GM13976 (cell line): Measurements from ENCODE around the gene CCDC174.

Source experiments
- DNase-seq: peaks from one replicate; pipeline ENCODE4 v3.0.0; 2012; ENCODE audit warnings: low spot score
- in situ Hi-C: fragments of 300-500 bp; cut with MboI; formaldehyde crosslinking; loops from one replicate; pipeline ENCODE4 v1.12.0; 2022; ENCODE audit warnings: low sequenced_read_pairs, mixed read lengths, inconsistent platforms; ENCODE audit not compliant: unreplicated experiment
- TF ChIP-seq, protein P1 (sequence below): IDR thresholded peaks from 2 replicates; pipeline ENCODE4 v1.5.1; 2012; ENCODE audit warnings: borderline replicate concordance, mild to moderate bottlenecking; ENCODE audit not compliant: insufficient read depth; ENCODE audit errors: extremely low read depth, missing control alignments, control extremely low read depth

CCDC174 gene

DNA sequence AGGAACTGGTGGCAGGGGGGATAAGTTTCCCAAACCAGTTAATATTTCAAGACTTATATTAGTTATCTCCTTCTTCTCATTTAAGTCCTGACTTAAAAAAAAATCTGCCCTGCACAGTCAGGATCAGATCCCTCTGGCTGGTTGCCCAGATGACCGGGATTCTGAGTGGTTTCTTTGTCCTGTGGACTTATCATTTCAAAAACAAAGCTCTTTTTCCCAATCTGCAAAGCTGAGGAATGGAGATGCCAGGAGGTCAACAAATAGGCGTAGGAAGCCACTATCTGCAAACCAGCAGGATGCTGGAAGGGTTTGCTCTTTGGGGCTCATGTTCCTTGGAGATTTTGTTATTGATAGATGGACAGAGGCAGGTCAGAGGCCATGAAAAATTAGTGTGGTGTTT is 29.2 kb downstream of the CCDC174 start:
- TF ChIP-seq, protein P1, sequence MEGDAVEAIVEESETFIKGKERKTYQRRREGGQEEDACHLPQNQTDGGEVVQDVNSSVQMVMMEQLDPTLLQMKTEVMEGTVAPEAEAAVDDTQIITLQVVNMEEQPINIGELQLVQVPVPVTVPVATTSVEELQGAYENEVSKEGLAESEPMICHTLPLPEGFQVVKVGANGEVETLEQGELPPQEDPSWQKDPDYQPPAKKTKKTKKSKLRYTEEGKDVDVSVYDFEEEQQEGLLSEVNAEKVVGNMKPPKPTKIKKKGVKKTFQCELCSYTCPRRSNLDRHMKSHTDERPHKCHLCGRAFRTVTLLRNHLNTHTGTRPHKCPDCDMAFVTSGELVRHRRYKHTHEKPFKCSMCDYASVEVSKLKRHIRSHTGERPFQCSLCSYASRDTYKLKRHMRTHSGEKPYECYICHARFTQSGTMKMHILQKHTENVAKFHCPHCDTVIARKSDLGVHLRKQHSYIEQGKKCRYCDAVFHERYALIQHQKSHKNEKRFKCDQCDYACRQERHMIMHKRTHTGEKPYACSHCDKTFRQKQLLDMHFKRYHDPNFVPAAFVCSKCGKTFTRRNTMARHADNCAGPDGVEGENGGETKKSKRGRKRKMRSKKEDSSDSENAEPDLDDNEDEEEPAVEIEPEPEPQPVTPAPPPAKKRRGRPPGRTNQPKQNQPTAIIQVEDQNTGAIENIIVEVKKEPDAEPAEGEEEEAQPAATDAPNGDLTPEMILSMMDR = no peak
- no peak for DNase-seq
- in situ Hi-C loops = no loop called here

DNA sequence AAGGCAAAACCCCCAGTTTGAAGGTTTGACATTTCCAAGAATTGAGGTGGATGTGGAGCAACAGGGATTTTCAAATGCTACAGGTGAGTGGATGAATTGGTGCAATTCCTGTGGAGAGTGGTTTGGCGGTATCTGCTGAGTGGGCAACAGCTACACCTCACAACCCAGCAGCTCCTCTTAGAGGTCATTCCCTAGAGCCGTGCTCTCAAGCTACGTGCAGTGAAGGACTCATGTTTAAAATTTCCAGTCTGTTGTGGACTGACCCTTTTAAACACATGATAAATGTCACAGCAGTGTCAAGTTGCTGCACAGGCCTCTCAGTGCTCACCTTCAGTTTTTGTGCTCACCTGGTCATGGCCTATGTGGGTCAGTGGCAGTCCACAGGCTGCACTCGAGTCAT is 32.9 kb downstream of the CCDC174 start:
- TF ChIP-seq, protein P1 = no peak
- no peak for DNase-seq

DNA sequence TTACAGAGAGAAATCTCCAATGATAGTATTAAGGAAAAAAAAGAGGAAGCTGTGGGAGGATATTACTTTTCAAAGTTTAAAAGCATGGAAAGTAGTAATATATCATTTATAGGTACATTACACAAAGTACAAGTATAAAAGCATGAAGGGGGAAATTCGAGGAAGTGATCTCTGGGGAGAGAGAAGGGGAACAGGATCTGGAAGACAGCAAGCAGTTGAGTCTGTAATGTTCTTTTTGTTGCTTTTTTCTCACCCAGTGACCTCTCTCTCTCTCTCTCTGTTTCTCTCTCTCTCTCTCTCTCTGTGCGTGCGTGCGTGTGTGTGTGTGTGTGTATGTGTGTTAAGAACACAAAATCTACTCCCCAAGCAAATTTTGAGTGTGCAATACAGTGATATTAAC is 33.6 kb downstream of the CCDC174 start:
- TF ChIP-seq, protein P1 = no peak
- in situ Hi-C loops = no loop called here
- DNase-seq = no peak

More for the DNA sequence above, 32.9 kb downstream of the CCDC174 start:
- in situ Hi-C loops = no loop called here

DNA sequence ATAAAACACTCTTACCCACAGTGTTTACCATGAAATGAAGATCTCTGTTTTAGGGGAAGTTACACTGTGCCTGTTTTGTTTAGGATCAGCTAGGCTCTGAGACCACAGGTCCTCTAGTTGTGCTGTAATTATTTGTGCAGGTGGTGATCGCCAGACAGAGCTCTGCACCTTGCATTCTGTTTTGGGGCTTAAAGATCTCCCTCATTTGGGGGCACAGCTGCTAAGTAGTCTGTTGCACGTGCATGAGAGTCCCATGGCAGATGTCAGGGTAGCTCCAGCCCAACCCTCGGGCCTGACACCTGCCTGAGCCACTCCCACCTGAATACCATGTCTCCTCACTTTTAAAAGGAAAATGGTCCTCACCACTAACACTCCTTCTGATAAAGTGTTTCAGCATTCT is 35.8 kb downstream of the CCDC174 start:
- TF ChIP-seq, protein P1 = no peak
- in situ Hi-C loops = no loop called here
- no peak for DNase-seq

DNA sequence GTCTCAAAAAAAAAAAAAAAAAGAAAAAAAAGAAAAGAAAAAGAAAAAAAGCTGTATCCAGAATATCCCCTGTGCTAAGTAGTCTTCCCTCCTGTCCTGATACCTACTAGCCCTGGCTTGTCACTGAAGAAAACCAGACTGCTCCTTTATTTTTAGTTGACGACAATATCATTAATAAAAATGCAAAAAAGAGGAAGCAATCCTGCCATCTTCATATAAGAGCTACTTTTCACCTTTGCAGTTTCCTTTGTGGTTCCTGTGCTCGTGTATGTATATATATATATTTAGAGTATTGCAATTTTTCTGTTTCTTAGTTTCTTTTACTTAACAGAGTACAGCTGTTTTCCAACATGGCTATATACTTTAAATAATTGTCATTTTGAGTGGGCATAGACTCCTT is 37.0 kb downstream of the CCDC174 start:
- TF ChIP-seq, protein P1 = no peak
- in situ Hi-C loops = no loop called here
- no peak for DNase-seq

DNA sequence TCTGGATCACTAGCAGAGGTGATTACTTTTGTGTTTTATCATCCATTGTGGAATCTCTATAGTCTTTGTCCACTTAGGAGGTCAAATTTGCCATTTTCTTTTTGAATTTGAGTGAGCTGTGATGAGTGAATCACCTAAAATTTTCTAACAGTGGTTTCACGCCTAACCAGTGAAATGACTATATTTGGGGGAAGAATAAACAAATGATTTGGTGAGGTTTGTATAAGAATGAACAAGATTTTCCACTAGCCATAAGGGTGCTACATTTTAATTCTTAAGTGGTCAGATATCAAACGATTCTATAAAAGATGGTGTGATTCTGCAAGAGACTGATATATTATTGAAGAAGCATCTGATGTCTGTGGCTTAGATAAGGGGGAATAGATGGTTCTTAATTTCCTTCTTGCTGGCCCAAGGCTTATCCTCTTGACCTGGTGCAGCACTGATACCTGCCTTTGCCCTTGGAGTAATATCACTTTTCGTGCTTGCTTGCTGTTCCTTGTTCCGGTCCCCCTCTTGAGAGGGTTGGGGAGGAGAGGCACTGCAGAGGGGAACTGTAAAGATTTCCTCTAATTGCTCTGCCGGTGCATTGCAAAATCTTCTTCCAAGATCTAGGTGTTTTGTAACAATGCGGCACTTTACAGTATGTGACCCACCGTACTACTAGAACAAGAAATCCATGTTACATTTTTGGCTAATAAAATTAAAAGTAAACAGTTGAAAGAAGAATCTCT is 37.9 kb downstream of the CCDC174 start:
- DNase-seq = no peak
- TF ChIP-seq, protein P1 = no peak
- in situ Hi-C loops = no loop called here
